ENCODE results near the gene PPM1H. TPM values are rescaled to one million over a fixed set of nuclear protein-coding genes. Genes with fewer than 3 reads are reported as not detected.

PPM1H gene
- total and polyA plus RNA-seq, 4 donors, result 2.3 to 7.2 (median 4.1) TPM

- H3K27ac ChIP-seq (ENCODE audit: low read depth in 1 of 2, low read length in 2 of 2), result no peak overlapping the region
- DNase-seq (ENCODE audit: low spot score), result no peak
- no peaks in the 10 kb centered on the region for H3K9me3 ChIP-seq (ENCODE audit: control insufficient read depth in 4 of 4, low read length in 3 of 4)
- no peaks in the 10 kb centered on the region for H3K36me3 ChIP-seq (ENCODE audit: control insufficient read depth in 4 of 4, insufficient read depth in 3 of 4, low read depth in 1 of 4, low read length in 3 of 4)
- peaks cover 2 to 9% (median 5%) of the 10 kb centered on the region in 4 donors for H3K4me1 ChIP-seq (ENCODE audit: control insufficient read depth in 4 of 4, insufficient read depth in 4 of 4, low read length in 3 of 4)
- no peak for TF ChIP-seq ZBTB33 (IDR thresholded peaks at IDR 0.05)
- no peak for TF ChIP-seq TAF1 (conservative IDR thresholded peaks at IDR 0.05)
- no peak overlapping the region for H3K4me3 ChIP-seq (ENCODE audit: low read depth in 1 of 3, low read length in 3 of 3)
- WGBS, result 93% methylated on average over 6 of the region's 6 CpGs
- H3K9ac ChIP-seq (ENCODE audit: low read depth in 1 of 2, low read length in 2 of 2), result no peak overlapping the region
- H3K27me3 ChIP-seq (ENCODE audit: control insufficient read depth in 4 of 4, insufficient read depth in 4 of 4, low read length in 3 of 4), result no peaks in the 10 kb centered on the region
Measured at GRCh38 chr12:62783881-62784280, 151.1 kb downstream of the PPM1H start.

GRCh38 chr12:62781136-62781880 lies 153.6 kb downstream of the PPM1H start:
- no peak for DNase-seq (ENCODE audit: low spot score)
- no peak overlapping the region for H3K9ac ChIP-seq (ENCODE audit: low read depth in 1 of 2, low read length in 2 of 2)
- WGBS, result 97% methylated on average over 9 of the region's 9 CpGs
- H3K9me3 ChIP-seq (ENCODE audit: control insufficient read depth in 4 of 4, low read length in 3 of 4), result no peaks in the 10 kb centered on the region
- H3K4me3 ChIP-seq (ENCODE audit: low read depth in 1 of 3, low read length in 3 of 3), result no peak overlapping the region
- TF ChIP-seq FOXA2 (IDR thresholded peaks at IDR 0.05), result no peak
- no peak for TF ChIP-seq HNF4G (IDR thresholded peaks at IDR 0.05)
- TF ChIP-seq MAX (IDR thresholded peaks at IDR 0.05), result no peak
- no peak for TF ChIP-seq EGR1 (IDR thresholded peaks at IDR 0.05; ENCODE audit: low read depth in 2 of 2)
- no peak for TF ChIP-seq RXRA (IDR thresholded peaks at IDR 0.05)
- TF ChIP-seq GABPA (IDR thresholded peaks at IDR 0.05 in 1 of 2, conservative IDR thresholded peaks at IDR 0.05 in 1 of 2), result no peak
- H3K4me1 ChIP-seq (ENCODE audit: control insufficient read depth in 4 of 4, insufficient read depth in 4 of 4, low read length in 3 of 4), result peaks cover 0 to 7% (median 4%) of the 10 kb centered on the region in 4 donors
- H3K27ac ChIP-seq (ENCODE audit: low read depth in 1 of 2, low read length in 2 of 2), result no peak overlapping the region
- no peaks in the 10 kb centered on the region for H3K36me3 ChIP-seq (ENCODE audit: control insufficient read depth in 4 of 4, insufficient read depth in 3 of 4, low read depth in 1 of 4, low read length in 3 of 4)
- H3K27me3 ChIP-seq (ENCODE audit: control insufficient read depth in 4 of 4, insufficient read depth in 4 of 4, low read length in 3 of 4), result no peaks in the 10 kb centered on the region

GRCh38 chr12:62779488-62779887 lies 155.5 kb downstream of the PPM1H start:
- Histone ChIP-seq H3K27me3 (ENCODE audit: control insufficient read depth in 4 of 4, insufficient read depth in 4 of 4, low read length in 3 of 4) (no peaks in the 10 kb centered on the region), H3K4me1 (ENCODE audit: control insufficient read depth in 4 of 4, insufficient read depth in 4 of 4, low read length in 3 of 4) (peaks cover 0 to 7% (median 2%) of the 10 kb centered on the region in 4 donors), H3K9ac (ENCODE audit: low read depth in 1 of 2, low read length in 2 of 2) (no peak overlapping the region), H3K9me3 (ENCODE audit: control insufficient read depth in 4 of 4, low read length in 3 of 4) (no peaks in the 10 kb centered on the region), H3K36me3 (ENCODE audit: control insufficient read depth in 4 of 4, insufficient read depth in 3 of 4, low read depth in 1 of 4, low read length in 3 of 4) (no peaks in the 10 kb centered on the region), H3K27ac (ENCODE audit: low read depth in 1 of 2, low read length in 2 of 2) (no peak overlapping the region), H3K4me3 (ENCODE audit: low read depth in 1 of 3, low read length in 3 of 3) (no peak overlapping the region)
- no peak for DNase-seq (ENCODE audit: low spot score)
- TF ChIP-seq HNF4G (IDR thresholded peaks at IDR 0.05) (no peak), HNF4A (conservative IDR thresholded peaks at IDR 0.05) (peak; percentile 22 to 32)

- H3K4me1 ChIP-seq (ENCODE audit: control insufficient read depth in 4 of 4, insufficient read depth in 4 of 4, low read length in 3 of 4), result peaks cover 0 to 7% (median 2%) of the 10 kb centered on the region in 4 donors
- H3K27me3 ChIP-seq (ENCODE audit: control insufficient read depth in 4 of 4, insufficient read depth in 4 of 4, low read length in 3 of 4), result no peaks in the 10 kb centered on the region
- no peak overlapping the region for H3K4me3 ChIP-seq (ENCODE audit: low read depth in 1 of 3, low read length in 3 of 3)
- DNase-seq (ENCODE audit: low spot score), result no peak
- no peaks in the 10 kb centered on the region for H3K9me3 ChIP-seq (ENCODE audit: control insufficient read depth in 4 of 4, low read length in 3 of 4)
- H3K36me3 ChIP-seq (ENCODE audit: control insufficient read depth in 4 of 4, insufficient read depth in 3 of 4, low read depth in 1 of 4, low read length in 3 of 4), result no peaks in the 10 kb centered on the region
- H3K27ac ChIP-seq (ENCODE audit: low read depth in 1 of 2, low read length in 2 of 2), result no peak overlapping the region
- 94% methylated on average over 3 of the region's 3 CpGs for WGBS
- H3K9ac ChIP-seq (ENCODE audit: low read depth in 1 of 2, low read length in 2 of 2), result no peak overlapping the region
- TF ChIP-seq HNF4A (conservative IDR thresholded peaks at IDR 0.05) (no peak), ZBTB33 (IDR thresholded peaks at IDR 0.05) (no peak), REST (IDR thresholded peaks at IDR 0.05) (no peak), FOXA1 (IDR thresholded peaks at IDR 0.05) (no peak), RAD21 (IDR thresholded peaks at IDR 0.05) (no peak), TAF1 (conservative IDR thresholded peaks at IDR 0.05) (no peak), JUND (IDR thresholded peaks at IDR 0.05) (no peak)
Measured at GRCh38 chr12:62778187-62778586, 156.8 kb downstream of the PPM1H start.

Measured in liver (tissue), 9 donors.